IMR-90 (cell line): ENCODE results near the gene PTK7. TPM values are rescaled to one million over a fixed set of nuclear protein-coding genes. Genes with fewer than 3 reads are reported as not detected.

Source experiments
- ATAC-seq: fragments of 200-7000 bp; cut with Tn5 transposase; 2 replicates; pipeline ENCODE4 v1.9.1; 2020; ENCODE audit warnings: low read depth, mild to moderate bottlenecking, moderate library complexity
- BruUV-seq: library from RNA; stranded (reverse); fragments of 400-500 nt; replicated peaks from 2 replicates; lab custom pipeline; 2021; lab: Mats Ljungman, UMichigan
- CTCF ChIA-PET: fragments of 300-600 bp; formaldehyde crosslinking; extraction: SDS; loops from one replicate; lab custom pipeline; 2021; ENCODE audit warnings: antibody characterized with exemption; lab: Yijun Ruan, JAX
- POLR2A ChIA-PET: fragments of 300-600 bp; sonication (Branson Sonifier 250); formaldehyde crosslinking; loops from one replicate; lab custom pipeline; 2022; ENCODE audit warnings: antibody characterized with exemption; ENCODE audit not compliant: unreplicated experiment; lab: Charles Lee
- DNase-seq: peaks from one replicate; pipeline ENCODE4 v3.0.0; 2013
- H2AFZ ChIP-seq: replicated peaks from 2 replicates; pipeline ENCODE3; 2013; ENCODE audit warnings: low read length, mild to moderate bottlenecking; ENCODE audit not compliant: poor library complexity
- H2AK5ac ChIP-seq: 2 replicates; pipeline ENCODE4 v1.6.1; 2013; ENCODE audit warnings: low read depth, low read length, inconsistent platforms
- H2AK9ac ChIP-seq: replicated peaks from 2 replicates; pipeline ENCODE3; 2013; ENCODE audit warnings: mild to moderate bottlenecking, low read depth, low read length, moderate library complexity; ENCODE audit not compliant: poor library complexity
- H2BK120ac ChIP-seq: 2 replicates; pipeline ENCODE4 v1.6.1; 2013; ENCODE audit warnings: low read depth, low read length, inconsistent platforms
- H2BK15ac ChIP-seq: 3 replicates; pipeline ENCODE4 v1.6.1; 2013; ENCODE audit warnings: low read depth, low read length, inconsistent platforms
- H2BK20ac ChIP-seq: 2 replicates; pipeline ENCODE4 v1.6.1; 2013; ENCODE audit warnings: low read depth, mild to moderate bottlenecking, inconsistent platforms, low read length, moderate library complexity
- H2BK5ac ChIP-seq: 2 replicates; pipeline ENCODE4 v1.6.1; 2013; ENCODE audit warnings: mild to moderate bottlenecking, low read depth, low read length, inconsistent platforms; ENCODE audit not compliant: poor library complexity, severe bottlenecking
- H3K14ac ChIP-seq: replicated peaks from 2 replicates; pipeline ENCODE4 v1.6.1; 2013; ENCODE audit warnings: low read depth, low read length, inconsistent platforms
- H3K18ac ChIP-seq: 2 replicates; pipeline ENCODE4 v1.6.1; 2013; ENCODE audit warnings: low read depth, low read length, control low read depth
- H3K23ac ChIP-seq: 2 replicates; pipeline ENCODE4 v1.6.1; 2013; ENCODE audit warnings: low read depth, low read length, inconsistent platforms
- H3K27ac ChIP-seq: 2 replicates; pipeline ENCODE4 v1.5.1; 2013; ENCODE audit warnings: mild to moderate bottlenecking, control low read depth, low read length; ENCODE audit not compliant: insufficient read depth
- H3K27me3 ChIP-seq: 2 replicates; pipeline ENCODE4 v1.6.1; 2013; ENCODE audit warnings: low read length; ENCODE audit not compliant: control insufficient read depth, insufficient read depth
- H3K36me3 ChIP-seq: 2 replicates; pipeline ENCODE4 v1.6.1; 2013; ENCODE audit warnings: low read length, mixed read lengths; ENCODE audit not compliant: control insufficient read depth, insufficient read depth
- H3K4ac ChIP-seq: 2 replicates; pipeline ENCODE4 v1.6.1; 2013; ENCODE audit warnings: low read depth, low read length, inconsistent platforms
- H3K4me1 ChIP-seq: 2 replicates; pipeline ENCODE4 v1.6.1; 2013; ENCODE audit warnings: low read length, mixed read lengths; ENCODE audit not compliant: control insufficient read depth, insufficient read depth
- H3K4me2 ChIP-seq: 2 replicates; pipeline ENCODE4 v1.6.1; 2013; ENCODE audit warnings: low read depth, mild to moderate bottlenecking, control low read depth, low read length, moderate library complexity
- H3K4me3 ChIP-seq: 2 replicates; pipeline ENCODE4 v1.5.1; 2013; ENCODE audit warnings: low read depth, mild to moderate bottlenecking, control low read depth, low read length, moderate library complexity; ENCODE audit not compliant: insufficient read depth
- H3K56ac ChIP-seq: 2 replicates; pipeline ENCODE4 v1.6.1; 2013; ENCODE audit warnings: low read length, inconsistent platforms; ENCODE audit not compliant: insufficient read depth; ENCODE audit errors: extremely low read depth
- H3K79me1 ChIP-seq, 2 experiments: 2 replicates each; pipeline ENCODE4 v1.6.1; 2013; ENCODE audit warnings: low read length in 2 of 2, inconsistent platforms in 1 of 2, low read depth in 1 of 2
- H3K9ac ChIP-seq: 2 replicates; pipeline ENCODE4 v1.6.1; 2013; ENCODE audit warnings: low read depth, low read length, control low read depth
- H3K9me1 ChIP-seq: 2 replicates; pipeline ENCODE4 v1.6.1; 2013; ENCODE audit warnings: low read length, inconsistent platforms; ENCODE audit not compliant: insufficient read depth
- H3K9me3 ChIP-seq: 2 replicates; pipeline ENCODE4 v1.6.1; 2013; ENCODE audit warnings: low read length; ENCODE audit not compliant: control insufficient read depth, insufficient read depth
- H4K20me1 ChIP-seq: 2 replicates; pipeline ENCODE4 v1.6.1; 2013; ENCODE audit warnings: low read length, inconsistent platforms; ENCODE audit not compliant: insufficient read depth
- H4K5ac ChIP-seq: 2 replicates; pipeline ENCODE4 v1.6.1; 2013; ENCODE audit warnings: mild to moderate bottlenecking, low read depth, low read length, control low read depth
- H4K8ac ChIP-seq, 2 experiments: 2 replicates each; pipeline ENCODE4 v1.6.1; 2013; ENCODE audit warnings: low read depth in 2 of 2, low read length in 2 of 2, control low read depth in 1 of 2, inconsistent platforms in 1 of 2
- H4K91ac ChIP-seq: 2 replicates; pipeline ENCODE4 v1.6.1; 2013; ENCODE audit warnings: low read depth, low read length, inconsistent platforms; ENCODE audit not compliant: insufficient read depth
- BHLHE40 ChIP-seq: fragments of 150-350 bp; IDR thresholded peaks from 2 replicates; pipeline ENCODE4 v1.6.1; 2016; ENCODE audit warnings: mild to moderate bottlenecking, low read depth, low read length
- CEBPB ChIP-seq: IDR thresholded peaks from 2 replicates; pipeline ENCODE4 v1.6.1; 2012; ENCODE audit warnings: low read depth, low read length, improper control_type of control experiment
- CHD1 ChIP-seq: IDR thresholded peaks from 2 replicates; pipeline ENCODE4 v1.6.1; 2012; ENCODE audit warnings: low read depth, low read length, improper control_type of control experiment
- FOS ChIP-seq: fragments of 150-350 bp; IDR thresholded peaks from 2 replicates; pipeline ENCODE4 v1.6.1; 2016; ENCODE audit warnings: low read depth, low read length
- MAFK ChIP-seq: IDR thresholded peaks from 2 replicates; pipeline ENCODE4 v1.6.1; 2012; ENCODE audit warnings: low read depth, low read length, improper control_type of control experiment
- MAZ ChIP-seq: IDR thresholded peaks from 2 replicates; pipeline ENCODE4 v1.6.1; 2012; ENCODE audit warnings: low read depth, mild to moderate bottlenecking, low read length, improper control_type of control experiment, moderate library complexity, borderline replicate concordance
- MXI1 ChIP-seq: IDR thresholded peaks from 2 replicates; pipeline ENCODE4 v1.6.1; 2012; ENCODE audit warnings: low read depth, mild to moderate bottlenecking, low read length, moderate library complexity, borderline replicate concordance
- NFE2L2 ChIP-seq: fragments of 150-350 bp; IDR thresholded peaks from 2 replicates; pipeline ENCODE4 v1.6.1; 2016; ENCODE audit warnings: low read depth, mild to moderate bottlenecking, low read length
- POLR2A ChIP-seq: IDR thresholded peaks from 2 replicates; pipeline ENCODE4 v1.6.1; 2012; ENCODE audit warnings: mild to moderate bottlenecking, low read depth, low read length
- RAD21 ChIP-seq: IDR thresholded peaks from 2 replicates; pipeline ENCODE4 v1.6.1; 2012; ENCODE audit warnings: low read length, improper control_type of control experiment
- RCOR1 ChIP-seq: IDR thresholded peaks from 2 replicates; pipeline ENCODE4 v1.6.1; 2012; ENCODE audit warnings: mild to moderate bottlenecking, low read length, improper control_type of control experiment; ENCODE audit not compliant: insufficient replicate concordance
- RFX5 ChIP-seq: IDR thresholded peaks from 2 replicates; pipeline ENCODE4 v1.8.0; 2012; ENCODE audit warnings: low read depth, mild to moderate bottlenecking, low read length, moderate library complexity
- SMC3 ChIP-seq: fragments of 150-350 bp; IDR thresholded peaks from 2 replicates; pipeline ENCODE4 v1.6.1; 2016; ENCODE audit warnings: low read depth, mild to moderate bottlenecking, antibody characterized with exemption, low read length, moderate library complexity
- USF2 ChIP-seq: fragments of 150-350 bp; IDR thresholded peaks from 2 replicates; pipeline ENCODE4 v1.6.1; 2017; ENCODE audit warnings: mild to moderate bottlenecking, antibody characterized with exemption, low read length, low read depth
- WGBS, 2 experiments: methylation state at CpG; one replicate each; pipeline versions ENCODE4 v1.1.5 to v1.1.7; 2013; ENCODE audit warnings: missing lambda C conversion rate in 2 of 2; ENCODE audit not compliant: insufficient read length in 1 of 2; ENCODE audit errors: extremely low coverage in 2 of 2; 5-methylcytosine and 5-hydroxymethylcytosine counted together
- dilution Hi-C: fragments of 300-500 bp; cut with HindIII; formaldehyde crosslinking; loops from one replicate; pipeline ENCODE4 v1.14.3; 2018; ENCODE audit warnings: low sequenced_read_pairs; ENCODE audit not compliant: unreplicated experiment
- in situ Hi-C: fragments of 300-500 bp; cut with MboI; formaldehyde crosslinking; loops from 3 replicates; pipeline ENCODE4 v1.14.3; 2019; ENCODE audit warnings: low sequenced_read_pairs, inconsistent platforms, mixed read lengths
- intact Hi-C: fragments of 100-400 bp; cut with micrococcal nuclease; formaldehyde crosslinking; loops from 2 replicates; pipeline ENCODE4 v1.10.0; 2022
- polyA plus RNA-seq, 3 experiments: library from polyadenylated mRNA; depleted of rRNA; stranded (reverse); fragments of >200 nt; gene quantifications; 2 replicates each; pipeline ENCODE4 v1.2.3, GENCODE V29; 2012; ENCODE audit warnings: low replicate concordance in 1 of 3
- total RNA-seq: library from RNA; depleted of rRNA; stranded (reverse); fragments of >200 nt; gene quantifications from 2 replicates; pipeline ENCODE4 v1.2.3, GENCODE V29; 2012
- TF ChIP-seq, protein P1 (sequence below): fragments of 150-350 bp; IDR thresholded peaks from 2 replicates; pipeline ENCODE4 v1.6.1; 2016; ENCODE audit warnings: low read depth, mild to moderate bottlenecking, low read length, moderate library complexity, borderline replicate concordance
- TF ChIP-seq, protein P2 (sequence below): conservative IDR thresholded peaks from 2 replicates; pipeline ENCODE4 v1.5.1; 2012; ENCODE audit warnings: mild to moderate bottlenecking, low read depth, low read length, improper control_type of control experiment

PTK7 gene
- total and polyA plus RNA-seq, 2 of the 4 experiments (the other 2 are of a cell fraction): 47.1 to 142 TPM

DNA sequence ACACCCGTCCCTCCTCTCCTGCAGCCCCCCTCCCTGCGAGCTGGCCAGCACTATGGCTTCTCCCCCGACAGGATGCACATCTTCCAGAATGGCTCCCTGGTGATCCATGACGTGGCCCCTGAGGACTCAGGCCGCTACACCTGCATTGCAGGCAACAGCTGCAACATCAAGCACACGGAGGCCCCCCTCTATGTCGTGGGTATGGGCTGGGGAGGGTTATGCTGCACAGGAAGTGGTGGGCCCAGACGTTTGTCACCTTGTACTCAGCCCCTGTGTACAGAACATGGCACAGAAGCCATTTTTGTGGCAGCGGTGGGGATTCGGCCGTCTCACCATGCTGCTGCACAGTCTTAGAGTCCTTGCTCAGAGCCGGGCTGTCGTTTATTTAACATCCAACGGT is 66.0 kb downstream of the PTK7 start:
- ChIA-PET POLR2A (interaction anchor here (1.0 kb wide), 1 partner anchor 67 kb away, joined by 3 read pairs; no protein-coding TSS in a partner anchor), CTCF (interaction anchor here (2.4 kb wide), 1 partner anchor 18 kb away, joined by 17 read pairs; no protein-coding TSS in a partner anchor)
- Histone ChIP-seq H2AK9ac (no peak overlapping the region), H4K8ac (no peak overlapping the region), H3K56ac (no peak overlapping the region), H3K79me1 (peaks cover 5 to 19% of the 10 kb centered on the region in 2 experiments; a peak in 2 of 4 replicates), H4K20me1 (no peaks in the 10 kb centered on the region), H3K9ac (no peak overlapping the region), H3K36me3 (peaks cover 45% of the 10 kb centered on the region), H2AFZ (no peak overlapping the region), H3K4ac (no peak overlapping the region), H3K4me1 (peaks cover 10% of the 10 kb centered on the region), H2BK20ac (no peak overlapping the region), H3K4me3 (no peak overlapping the region), H3K4me2 (no peak overlapping the region), H3K18ac (no peak overlapping the region), H3K27me3 (no peaks in the 10 kb centered on the region), H4K5ac (no peak overlapping the region), H3K9me3 (no peaks in the 10 kb centered on the region), H2BK120ac (no peak overlapping the region), H3K9me1 (no peaks in the 10 kb centered on the region), H3K27ac (no peak overlapping the region), H4K91ac (no peak overlapping the region), H3K14ac (no peak overlapping the region), H3K23ac (no peak overlapping the region), H2AK5ac (no peak overlapping the region), H2BK15ac (no peak overlapping the region), H2BK5ac (no peak overlapping the region)
- WGBS, 2 experiments: 90% methylated on average over 2 of the region's 14 CpGs; no CpG with 5 or more reads in 1 of the 2 experiments
- no peak for TF ChIP-seq POLR2A
- no peak for TF ChIP-seq RCOR1
- no peak for TF ChIP-seq MAFK
- TF ChIP-seq, protein P1, sequence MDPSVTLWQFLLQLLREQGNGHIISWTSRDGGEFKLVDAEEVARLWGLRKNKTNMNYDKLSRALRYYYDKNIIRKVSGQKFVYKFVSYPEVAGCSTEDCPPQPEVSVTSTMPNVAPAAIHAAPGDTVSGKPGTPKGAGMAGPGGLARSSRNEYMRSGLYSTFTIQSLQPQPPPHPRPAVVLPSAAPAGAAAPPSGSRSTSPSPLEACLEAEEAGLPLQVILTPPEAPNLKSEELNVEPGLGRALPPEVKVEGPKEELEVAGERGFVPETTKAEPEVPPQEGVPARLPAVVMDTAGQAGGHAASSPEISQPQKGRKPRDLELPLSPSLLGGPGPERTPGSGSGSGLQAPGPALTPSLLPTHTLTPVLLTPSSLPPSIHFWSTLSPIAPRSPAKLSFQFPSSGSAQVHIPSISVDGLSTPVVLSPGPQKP: no peak
- TF ChIP-seq MAZ: no peak
- no peak for TF ChIP-seq BHLHE40
- TF ChIP-seq NFE2L2: no peak
- no peak for TF ChIP-seq SMC3
- no peak for TF ChIP-seq CEBPB
- no peak for TF ChIP-seq RAD21
- no peak for TF ChIP-seq FOS
- no peak for TF ChIP-seq USF2
- TF ChIP-seq CHD1: no peak
- no peak for TF ChIP-seq RFX5
- TF ChIP-seq, protein P2, sequence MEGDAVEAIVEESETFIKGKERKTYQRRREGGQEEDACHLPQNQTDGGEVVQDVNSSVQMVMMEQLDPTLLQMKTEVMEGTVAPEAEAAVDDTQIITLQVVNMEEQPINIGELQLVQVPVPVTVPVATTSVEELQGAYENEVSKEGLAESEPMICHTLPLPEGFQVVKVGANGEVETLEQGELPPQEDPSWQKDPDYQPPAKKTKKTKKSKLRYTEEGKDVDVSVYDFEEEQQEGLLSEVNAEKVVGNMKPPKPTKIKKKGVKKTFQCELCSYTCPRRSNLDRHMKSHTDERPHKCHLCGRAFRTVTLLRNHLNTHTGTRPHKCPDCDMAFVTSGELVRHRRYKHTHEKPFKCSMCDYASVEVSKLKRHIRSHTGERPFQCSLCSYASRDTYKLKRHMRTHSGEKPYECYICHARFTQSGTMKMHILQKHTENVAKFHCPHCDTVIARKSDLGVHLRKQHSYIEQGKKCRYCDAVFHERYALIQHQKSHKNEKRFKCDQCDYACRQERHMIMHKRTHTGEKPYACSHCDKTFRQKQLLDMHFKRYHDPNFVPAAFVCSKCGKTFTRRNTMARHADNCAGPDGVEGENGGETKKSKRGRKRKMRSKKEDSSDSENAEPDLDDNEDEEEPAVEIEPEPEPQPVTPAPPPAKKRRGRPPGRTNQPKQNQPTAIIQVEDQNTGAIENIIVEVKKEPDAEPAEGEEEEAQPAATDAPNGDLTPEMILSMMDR: no peak
- TF ChIP-seq MXI1: no peak
- no TSS peak for BruUV-seq
- no peak for DNase-seq
- ATAC-seq: no peak
- intact Hi-C loops: loop anchor here (2.0 to 5.0 kb wide), 2 partner anchors 90 to 127 kb away; partner anchors contain the start of genes CUL7 and KLHDC3
- in situ Hi-C loops: loop anchor here (10.0 kb wide), 1 partner anchor 237 kb away; no protein-coding TSS in a partner anchor
- dilution Hi-C loops: no loop called here
